ENCODE results near the gene RPL29.

The RPL29 gene

DNA sequence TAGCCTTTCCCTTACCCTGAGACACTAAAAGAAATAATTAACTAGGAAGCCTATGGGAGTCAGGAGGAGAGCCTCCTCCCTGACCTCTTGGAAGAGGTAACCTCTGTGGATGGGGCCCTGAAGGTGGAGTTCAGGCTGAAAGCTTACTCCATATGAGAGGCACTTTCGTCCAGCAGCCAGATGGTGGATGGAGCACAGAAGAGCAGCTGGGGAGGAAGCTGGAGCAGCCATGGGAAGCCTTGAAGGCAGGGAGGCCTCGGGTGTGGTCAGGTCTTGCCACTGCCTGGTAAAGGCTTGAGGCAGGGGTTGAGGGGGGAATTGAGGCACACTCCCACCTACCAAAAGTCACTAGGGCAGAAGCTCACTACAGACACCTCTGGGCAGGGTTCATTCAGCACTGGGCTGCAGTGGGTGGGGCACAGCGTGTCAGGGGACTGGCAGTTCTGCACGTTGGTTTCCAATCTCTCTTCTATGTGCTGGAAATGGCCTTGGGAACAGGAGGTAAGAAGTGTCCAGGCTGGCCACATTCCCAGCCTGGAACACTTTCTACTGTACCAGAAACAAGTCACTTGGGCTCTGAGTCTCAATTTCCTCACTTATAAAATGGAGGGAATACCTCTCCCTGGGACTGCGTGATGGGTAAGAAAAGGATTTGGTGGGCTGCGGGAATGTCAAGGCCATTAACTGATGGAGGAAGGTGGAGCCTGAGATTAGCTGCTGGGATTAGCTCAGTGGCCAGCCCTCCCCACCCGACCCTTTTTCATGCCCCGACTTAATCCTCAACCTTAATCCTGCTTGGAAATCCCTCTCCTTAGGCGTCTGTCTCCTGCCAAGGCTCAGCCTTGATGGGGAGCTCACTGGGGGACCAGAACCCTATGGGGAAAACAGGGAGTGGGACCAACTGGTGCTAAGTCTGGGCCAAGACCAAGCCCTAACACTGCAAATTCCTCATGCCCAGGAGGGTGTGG lies 33.8 kb downstream of the RPL29 start:
- no peak for DNase-seq

GRCh38 chr3:51961011-51961410 lies 34.7 kb downstream of the RPL29 start:
- DNase-seq: no peak

DNA sequence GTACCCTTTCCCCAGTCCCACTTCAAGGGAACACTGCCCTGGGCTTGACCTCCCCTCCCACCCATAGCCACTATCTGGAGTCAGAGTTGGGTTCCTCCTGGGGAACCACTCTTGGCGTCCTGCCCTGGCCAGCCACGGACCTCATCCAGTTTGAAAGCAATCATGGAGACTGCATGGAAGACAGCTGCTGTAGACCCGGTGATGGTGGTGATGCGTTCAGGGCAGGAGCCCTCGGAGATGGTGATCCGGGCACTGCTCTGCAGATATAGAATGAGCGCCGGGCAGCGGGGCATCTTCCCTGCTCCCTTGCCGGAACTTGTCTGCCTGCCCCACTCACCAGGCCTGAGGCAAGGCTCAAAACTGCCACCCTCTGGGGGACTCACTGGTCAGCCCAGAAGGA lies 35.3 kb downstream of the RPL29 start:
- DNase-seq: no peak

GRCh38 chr3:51959651-51960050 lies 36.0 kb downstream of the RPL29 start:
- no peak for DNase-seq

DNA sequence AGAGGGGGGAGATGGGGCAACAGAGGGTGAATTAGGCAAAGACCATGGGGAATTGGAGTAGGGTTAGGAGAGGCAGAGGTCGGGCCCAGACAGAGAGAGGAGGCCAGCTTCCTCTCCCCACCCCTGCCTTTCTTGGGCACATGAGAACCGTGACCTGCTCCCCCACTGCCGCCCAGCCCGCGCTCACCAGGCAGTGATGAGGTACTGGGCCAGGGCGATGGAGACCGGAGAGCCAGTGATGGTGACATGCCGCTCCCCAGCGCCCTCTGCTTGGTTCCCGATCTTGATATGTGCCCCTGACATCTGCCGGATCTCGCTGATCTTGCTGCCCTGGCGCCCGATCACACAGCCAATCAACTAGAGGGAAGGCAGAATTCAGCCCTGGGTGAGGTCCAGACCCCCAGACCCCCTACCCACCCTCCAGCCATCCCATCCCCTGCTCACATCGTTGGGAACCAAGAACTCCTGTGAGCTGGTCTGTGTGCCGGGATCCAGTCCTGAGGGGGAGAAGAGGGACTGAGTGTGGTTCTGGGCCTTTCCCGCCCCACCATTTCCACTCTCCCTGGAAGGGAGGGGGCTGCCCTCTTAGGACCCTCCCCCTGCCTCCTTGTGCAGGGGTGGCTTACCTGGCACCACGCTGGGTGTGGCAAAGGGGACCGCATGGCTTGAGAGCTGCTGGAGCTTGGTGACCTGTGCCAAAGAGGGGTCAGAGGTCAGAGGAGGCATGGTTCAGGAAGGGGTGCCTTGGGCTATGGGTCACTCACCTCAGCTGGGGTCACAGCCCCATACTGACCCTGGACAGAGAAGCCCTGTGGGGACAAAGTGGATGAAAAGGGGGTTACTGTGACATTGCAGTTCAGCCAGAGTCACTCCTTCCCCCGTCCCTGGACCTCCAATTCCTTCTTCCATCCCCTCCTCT lies 36.8 kb downstream of the RPL29 start:
- DNase-seq: no peak

GRCh38 chr3:51957520-51958205 lies 38.0 kb downstream of the RPL29 start:
- no peak for DNase-seq

GRCh38 chr3:51955893-51956770 lies 39.6 kb downstream of the RPL29 start:
- DNase-seq: peak; percentile 59

DNA sequence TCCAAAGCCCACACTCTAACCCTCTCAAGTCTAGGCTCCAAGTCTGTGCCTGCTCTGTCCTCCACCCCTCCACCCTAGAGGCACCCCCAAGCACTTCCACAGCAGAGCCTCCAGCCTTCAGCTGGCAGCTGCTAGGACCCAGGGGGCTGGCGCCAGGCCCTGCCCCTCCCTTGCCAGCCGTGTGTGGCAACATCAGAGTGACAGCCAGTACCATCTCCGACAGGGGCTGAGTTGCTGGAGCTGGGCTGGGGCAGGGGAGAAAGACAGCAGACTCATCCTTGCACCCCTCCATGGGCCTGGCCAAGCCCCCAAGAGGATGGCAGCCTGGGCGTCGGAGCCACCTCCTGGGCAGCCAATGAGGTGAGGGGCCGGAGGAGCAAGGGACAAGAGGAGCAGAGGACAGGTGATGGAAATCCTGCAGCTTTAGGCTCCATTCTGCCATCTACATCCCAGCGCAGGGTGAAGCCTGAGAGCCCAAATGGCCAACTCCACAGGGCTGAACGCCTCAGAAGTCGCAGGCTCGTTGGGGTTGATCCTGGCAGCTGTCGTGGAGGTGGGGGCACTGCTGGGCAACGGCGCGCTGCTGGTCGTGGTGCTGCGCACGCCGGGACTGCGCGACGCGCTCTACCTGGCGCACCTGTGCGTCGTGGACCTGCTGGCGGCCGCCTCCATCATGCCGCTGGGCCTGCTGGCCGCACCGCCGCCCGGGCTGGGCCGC lies 40.4 kb downstream of the RPL29 start, which contains the start of gene GPR62:
Gene GPR62, plus strand, starts transcription at position 207 of the 718 bp plus-strand sequence. Its CDS starts 272 bp downstream, at position 479.
- DNase-seq: no peak

- DNase-seq: no peak
Measured at GRCh38 chr3:51954713-51955112, 41.0 kb downstream of the RPL29 start.

DNA sequence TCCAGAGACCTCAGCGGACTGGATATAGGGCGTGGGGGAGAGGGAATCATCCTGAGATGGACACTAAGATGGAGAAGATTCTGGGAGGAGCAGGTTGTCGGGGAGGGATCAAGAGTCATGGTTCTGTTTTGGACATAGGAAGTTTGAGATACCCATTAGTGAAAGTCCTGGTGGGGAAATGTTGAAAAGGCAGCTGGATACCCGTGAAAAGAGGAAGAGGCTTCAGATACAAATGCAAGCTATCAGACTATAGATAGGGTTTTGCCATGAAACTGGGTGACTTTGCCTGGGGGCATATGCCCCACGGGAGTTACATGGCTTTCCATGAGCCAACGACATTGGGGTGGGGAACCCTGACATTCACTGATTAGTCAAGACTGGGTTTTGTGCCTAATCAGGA lies 41.6 kb downstream of the RPL29 start:
- no peak for DNase-seq

- DNase-seq: no peak
Measured at GRCh38 chr3:51953445-51953844, 42.2 kb downstream of the RPL29 start.

- DNase-seq: no peak
Measured at GRCh38 chr3:51950899-51951298, 44.8 kb downstream of the RPL29 start.

GRCh38 chr3:51949121-51949520 lies 46.6 kb downstream of the RPL29 start:
- DNase-seq: no peak

DNA sequence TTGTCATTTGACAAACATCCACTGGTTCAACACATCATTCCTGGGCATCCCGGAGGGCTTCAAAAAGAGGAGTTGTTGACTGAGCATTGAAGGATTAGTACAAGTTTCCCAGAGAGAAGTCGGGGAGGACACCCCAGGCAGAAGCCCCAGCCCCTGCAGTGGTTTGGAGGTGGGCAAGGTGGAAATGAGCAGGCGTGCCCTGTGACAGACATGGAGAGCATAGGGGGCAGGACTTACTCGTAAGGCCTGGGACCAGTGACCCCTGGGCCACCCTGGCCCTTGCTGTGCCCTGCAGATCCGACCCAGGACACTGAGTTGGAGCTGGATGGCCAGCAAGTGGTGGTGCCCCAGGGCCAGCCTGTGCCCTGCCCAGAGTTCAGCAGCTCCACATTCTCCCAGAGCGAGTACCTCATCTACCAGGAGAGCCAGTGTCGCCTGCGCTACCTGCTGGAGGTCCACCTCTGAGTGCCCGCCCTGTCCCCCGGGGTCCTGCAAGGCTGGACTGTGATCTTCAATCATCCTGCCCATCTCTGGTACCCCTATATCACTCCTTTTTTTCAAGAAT lies 47.6 kb downstream of the RPL29 start:
- DNase-seq: no peak

DNA sequence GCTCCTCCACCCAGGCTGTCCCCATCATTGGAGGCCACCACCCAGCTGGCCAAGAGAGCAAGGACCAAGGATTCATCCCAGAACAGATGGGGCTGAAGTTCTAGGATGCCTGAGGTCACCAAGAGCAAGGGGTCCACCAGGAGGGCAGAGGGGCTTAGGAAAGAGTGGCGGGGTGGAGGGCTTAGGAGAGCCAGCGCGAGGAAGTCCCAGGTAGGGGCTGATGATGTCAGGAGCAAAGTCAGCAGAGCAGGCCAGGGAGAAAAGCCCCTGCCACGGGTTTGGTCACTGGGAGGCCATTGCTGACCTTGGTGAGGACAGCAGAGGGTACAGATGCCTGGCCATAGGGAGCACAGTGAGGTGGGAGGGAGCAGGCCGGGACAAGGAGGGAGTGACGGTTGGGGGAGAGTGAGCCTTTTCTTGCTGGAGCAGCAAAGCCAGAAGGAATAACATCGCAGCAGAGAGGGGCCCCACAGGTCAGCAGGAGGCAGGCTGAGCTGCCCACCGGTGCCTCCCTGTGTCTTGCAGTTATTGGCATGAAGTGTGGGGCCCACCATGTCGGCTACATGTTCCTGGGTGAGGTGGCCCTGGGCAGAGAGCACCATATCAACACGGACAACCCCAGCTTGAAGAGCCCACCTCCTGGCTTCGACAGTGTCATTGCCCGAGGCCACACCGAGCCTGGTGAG lies 48.3 kb downstream of the RPL29 start:
- peak; percentile 10 for DNase-seq

GRCh38 chr3:51946796-51947195 lies 48.9 kb downstream of the RPL29 start:
- peak; percentile 10 for DNase-seq

DNA sequence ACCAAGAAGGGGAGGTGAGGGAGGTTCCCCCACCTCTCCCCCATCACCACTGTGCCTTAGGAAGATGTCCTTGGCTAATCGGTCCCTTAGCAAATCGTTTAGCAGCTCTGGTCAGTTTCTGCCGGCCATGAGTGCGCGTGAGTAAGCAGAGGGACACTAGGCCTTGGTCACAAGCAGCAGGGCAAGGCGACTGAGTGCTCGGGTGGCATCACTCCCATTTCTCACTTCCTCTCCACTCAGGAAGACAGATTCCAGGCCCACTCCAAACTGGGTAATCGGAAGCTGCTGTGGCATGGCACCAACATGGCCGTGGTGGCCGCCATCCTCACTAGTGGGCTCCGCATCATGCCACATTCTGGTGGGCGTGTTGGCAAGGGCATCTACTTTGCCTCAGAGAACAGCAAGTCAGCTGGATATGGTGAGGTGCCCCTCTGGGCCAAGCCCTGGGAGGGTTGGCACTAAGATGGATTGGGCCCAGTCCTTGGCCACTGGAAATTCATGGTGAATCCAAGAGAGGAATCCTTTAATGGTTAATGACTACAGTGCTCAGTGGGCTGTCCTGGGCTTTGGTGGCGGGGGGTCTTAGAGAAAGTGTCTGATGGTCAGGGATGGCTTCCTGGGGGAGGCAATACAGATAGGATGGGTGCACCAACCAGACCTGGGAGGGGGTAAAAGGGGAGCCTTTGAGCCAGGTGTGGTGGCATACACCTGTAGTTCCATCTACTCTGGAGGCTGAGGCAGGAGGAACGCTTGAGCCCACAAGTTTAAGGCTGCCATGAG lies 49.6 kb downstream of the RPL29 start:
- DNase-seq: peak; percentile 6

DNA sequence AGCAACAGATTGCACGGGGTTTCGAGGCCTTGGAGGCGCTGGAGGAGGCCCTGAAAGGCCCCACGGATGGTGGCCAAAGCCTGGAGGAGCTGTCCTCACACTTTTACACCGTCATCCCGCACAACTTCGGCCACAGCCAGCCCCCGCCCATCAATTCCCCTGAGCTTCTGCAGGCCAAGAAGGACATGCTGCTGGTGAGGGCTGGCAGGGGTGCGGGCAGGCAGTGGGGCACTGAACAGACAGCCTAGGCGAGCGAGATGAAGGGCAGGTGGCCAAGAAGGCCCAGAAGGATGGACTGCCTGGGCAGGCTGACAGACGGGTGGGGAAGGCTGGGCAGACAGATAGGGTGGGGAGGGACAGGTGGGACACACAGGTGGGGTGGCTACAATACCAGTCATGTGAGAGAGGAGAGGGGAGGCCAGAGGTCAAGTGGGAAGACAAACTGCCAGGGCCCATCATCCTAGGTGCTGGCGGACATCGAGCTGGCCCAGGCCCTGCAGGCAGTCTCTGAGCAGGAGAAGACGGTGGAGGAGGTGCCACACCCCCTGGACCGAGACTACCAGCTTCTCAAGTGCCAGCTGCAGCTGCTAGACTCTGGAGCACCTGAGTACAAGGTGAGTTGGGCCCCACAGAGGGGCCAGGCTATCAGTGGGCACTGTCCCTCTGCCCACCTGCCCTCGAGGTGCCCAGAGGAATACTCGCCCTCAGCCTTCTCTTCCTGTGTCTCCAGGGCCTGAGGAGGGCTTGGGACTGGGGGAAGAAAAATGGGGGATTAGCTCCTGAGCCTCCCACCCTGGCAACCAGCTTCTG lies 50.5 kb downstream of the RPL29 start:
- DNase-seq: peak; percentile 9

Data from activated T-cell treated with anti-CD3 and anti-CD28 coated beads, Interleukin-2, amount 50 U/mL, for 1 hour (primary cell).